SU-DHL-6 (cell line): ENCODE data around the gene MYO1H.

Experiments used
- CTCF ChIP-seq: fragments of 200-600 bp; sonication (generic); IDR thresholded peaks from one replicate; pipeline ENCODE4 v1.5.1; 2017; ENCODE audit warnings: antibody characterized with exemption, mild to moderate bottlenecking, low read length, moderate library complexity; ENCODE audit not compliant: insufficient read depth, poor library complexity, severe bottlenecking
- EZH2phosphoT487 ChIP-seq: fragments of 200-600 bp; sonication (generic), shearing (Covaris generic); conservative IDR thresholded peaks from 2 replicates; pipeline ENCODE4 v1.6.1; 2018; ENCODE audit warnings: mild to moderate bottlenecking, antibody characterized with exemption, low read length, moderate library complexity, mixed read lengths

GRCh38 chr12:109462868-109463692 is 115.4 kb downstream of the MYO1H start:
- TF ChIP-seq CTCF (no peak), EZH2phosphoT487 (no peak)
